NK-92 treated with Interleukin-12 subunit alpha and Interleukin-12 subunit beta, amount 100 ng/mL, for 24 hours (cell line): ENCODE data around the gene OR2T8.

Experiments used
- DNase-seq: peaks from one replicate; lab custom pipeline; 2025; lab: John Stamatoyannopoulos, UW

Gene OR2T8

GRCh38 chr1:247962911-247963588 is 43.0 kb downstream of the OR2T8 start:
- no peak for DNase-seq

GRCh38 chr1:247964933-247965332 is 44.9 kb downstream of the OR2T8 start, which contains the start of gene OR2AK2:
TSS of gene OR2AK2 (plus strand) at chr1:247965233. CDS start at chr1:247965377, 144 bp downstream.
- no peak for DNase-seq

- no peak for DNase-seq
Observed at GRCh38 chr1:247966532-247967204, 46.6 kb downstream of the OR2T8 start.
